PC-9 (cell line): ENCODE measurements around the gene ZMAT3. TPM values are rescaled to one million over a fixed set of nuclear protein-coding genes. Genes with fewer than 3 reads are reported as not detected.

ENCODE experiments used
- BruUV-seq: library from RNA; stranded (reverse); fragments of 400-500 nt; replicated peaks from 2 replicates; lab custom pipeline; 2021; lab: Mats Ljungman, UMichigan
- CTCF ChIA-PET: fragments of 300-600 bp; sonication (Branson Sonifier 250); formaldehyde crosslinking; loops from one replicate; lab custom pipeline; 2022; ENCODE audit warnings: antibody characterized with exemption; lab: Charles Lee
- POLR2A ChIA-PET: fragments of 300-600 bp; sonication (Branson Sonifier 250); formaldehyde crosslinking; loops from one replicate; lab custom pipeline; 2022; ENCODE audit warnings: antibody characterized with exemption; ENCODE audit not compliant: unreplicated experiment; lab: Charles Lee
- DNase-seq, 2 experiments: peaks; one replicate each; pipeline versions ENCODE4 v3.0.0 to v3.0.0-alpha.2; 2015 to 2022; ENCODE audit warnings: mixed read lengths in 1 of 2
- H2AFZ ChIP-seq: fragments of 200-600 bp; sonication (generic); 2 replicates; pipeline ENCODE4 v1.8.1; 2017; ENCODE audit warnings: antibody characterized with exemption
- H3F3A ChIP-seq: fragments of 200-600 bp; sonication (generic); 2 replicates; pipeline ENCODE4 v1.8.1; 2017; ENCODE audit warnings: antibody characterized with exemption, mild to moderate bottlenecking, low read depth; ENCODE audit not compliant: insufficient read depth
- H3K27ac ChIP-seq: fragments of 200-600 bp; sonication (generic); 2 replicates; pipeline ENCODE4 v1.6.1; 2016; ENCODE audit warnings: mixed run types
- H3K27me3 ChIP-seq: fragments of 200-600 bp; sonication (generic); 2 replicates; pipeline ENCODE4 v1.6.1; 2016; ENCODE audit warnings: low read depth, mixed run types; ENCODE audit not compliant: insufficient read depth
- H3K36me3 ChIP-seq: fragments of 200-600 bp; sonication (generic); 2 replicates; pipeline ENCODE4 v1.6.1; 2016; ENCODE audit warnings: low read depth, mixed run types
- H3K4me1 ChIP-seq: fragments of 200-600 bp; sonication (generic); replicated peaks from 2 replicates; pipeline ENCODE4 v1.6.1; 2016; ENCODE audit warnings: mixed run types; ENCODE audit not compliant: insufficient read depth
- H3K4me2 ChIP-seq: fragments of 200-600 bp; sonication (generic); 2 replicates; pipeline ENCODE4 v1.6.1; 2017; ENCODE audit warnings: mixed run types
- H3K4me3 ChIP-seq: fragments of 200-600 bp; sonication (generic); 2 replicates; pipeline ENCODE4 v1.6.1; 2016; ENCODE audit warnings: mixed run types
- H3K79me2 ChIP-seq: fragments of 200-600 bp; sonication (generic); 2 replicates; pipeline ENCODE4 v1.6.1; 2017; ENCODE audit warnings: low read depth, mixed run types
- H3K9me2 ChIP-seq: fragments of 200-600 bp; sonication (generic); 2 replicates; pipeline ENCODE4 v1.8.1; 2017; ENCODE audit warnings: mild to moderate bottlenecking; ENCODE audit not compliant: insufficient read depth
- H3K9me3 ChIP-seq: fragments of 200-600 bp; sonication (generic); 2 replicates; pipeline ENCODE4 v1.8.1; 2016; ENCODE audit warnings: low read depth; ENCODE audit not compliant: insufficient read depth
- H4K20me1 ChIP-seq: fragments of 200-600 bp; sonication (generic); 2 replicates; pipeline ENCODE4 v1.8.1; 2017; ENCODE audit not compliant: insufficient read depth
- EZH2 ChIP-seq: fragments of 200-600 bp; sonication (generic); IDR thresholded peaks from 2 replicates; pipeline ENCODE4 v1.8.0; 2017; ENCODE audit warnings: antibody characterized with exemption, low read depth
- intact Hi-C: fragments of 100-400 bp; cut with micrococcal nuclease; formaldehyde crosslinking; loops from one replicate; pipeline ENCODE4 v1.10.0; 2022; ENCODE audit not compliant: unreplicated experiment
- total RNA-seq: library from RNA; stranded (reverse); gene quantifications from 2 replicates; pipeline ENCODE4 v1.2.3, GENCODE V29; 2021
- TF ChIP-seq, protein P1 (sequence below): fragments of 200-600 bp; sonication (generic); conservative IDR thresholded peaks from 2 replicates; pipeline ENCODE4 v1.6.1; 2017; ENCODE audit warnings: mixed run types, antibody characterized with exemption, mild to moderate bottlenecking, moderate library complexity

Gene ZMAT3
- total RNA-seq, 1 experiment from 2014 or later, result 5.9 TPM

DNA sequence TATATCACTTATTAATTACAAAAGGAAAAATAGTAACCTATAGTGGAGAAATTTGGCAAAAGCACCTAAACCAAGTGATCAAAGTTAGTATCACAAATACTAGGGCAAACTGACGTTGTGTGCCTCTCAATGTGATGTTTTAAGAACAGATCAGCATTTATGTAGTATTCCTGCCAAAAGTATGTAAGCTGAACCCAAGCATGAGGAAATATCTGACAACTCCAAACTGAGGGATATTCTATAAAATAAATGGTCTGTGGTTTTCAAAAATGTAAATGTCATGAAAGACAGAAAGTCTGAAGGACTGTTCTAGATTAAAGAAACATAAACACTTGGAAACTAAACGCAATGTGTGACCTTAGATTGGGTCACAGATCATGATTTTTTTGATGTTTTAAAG is 42.3 kb upstream of the ZMAT3 start:
- intact Hi-C loops, result no loop called here
- ChIA-PET POLR2A (no interaction called here), CTCF (no interaction called here)

DNA sequence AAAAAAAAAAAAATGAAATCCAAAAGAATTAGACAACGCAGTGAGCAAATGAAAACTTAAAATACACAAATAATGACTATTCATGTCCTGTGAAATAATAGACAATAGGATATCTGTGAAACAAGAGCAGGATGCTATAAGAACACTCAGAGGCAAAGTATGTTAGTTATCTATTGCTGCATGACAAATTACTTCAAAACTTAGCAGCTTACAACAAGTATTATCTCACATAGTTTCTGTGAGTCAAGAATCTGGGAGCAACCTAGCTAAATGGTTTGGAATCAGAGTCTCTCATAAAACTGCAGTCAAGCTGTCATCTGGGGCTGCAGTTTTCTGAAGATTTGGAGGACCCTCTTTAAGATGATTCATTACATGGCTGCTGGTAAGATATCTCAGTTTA is 36.5 kb upstream of the ZMAT3 start:
- TF ChIP-seq EZH2, result no peak
- TF ChIP-seq, protein P1, sequence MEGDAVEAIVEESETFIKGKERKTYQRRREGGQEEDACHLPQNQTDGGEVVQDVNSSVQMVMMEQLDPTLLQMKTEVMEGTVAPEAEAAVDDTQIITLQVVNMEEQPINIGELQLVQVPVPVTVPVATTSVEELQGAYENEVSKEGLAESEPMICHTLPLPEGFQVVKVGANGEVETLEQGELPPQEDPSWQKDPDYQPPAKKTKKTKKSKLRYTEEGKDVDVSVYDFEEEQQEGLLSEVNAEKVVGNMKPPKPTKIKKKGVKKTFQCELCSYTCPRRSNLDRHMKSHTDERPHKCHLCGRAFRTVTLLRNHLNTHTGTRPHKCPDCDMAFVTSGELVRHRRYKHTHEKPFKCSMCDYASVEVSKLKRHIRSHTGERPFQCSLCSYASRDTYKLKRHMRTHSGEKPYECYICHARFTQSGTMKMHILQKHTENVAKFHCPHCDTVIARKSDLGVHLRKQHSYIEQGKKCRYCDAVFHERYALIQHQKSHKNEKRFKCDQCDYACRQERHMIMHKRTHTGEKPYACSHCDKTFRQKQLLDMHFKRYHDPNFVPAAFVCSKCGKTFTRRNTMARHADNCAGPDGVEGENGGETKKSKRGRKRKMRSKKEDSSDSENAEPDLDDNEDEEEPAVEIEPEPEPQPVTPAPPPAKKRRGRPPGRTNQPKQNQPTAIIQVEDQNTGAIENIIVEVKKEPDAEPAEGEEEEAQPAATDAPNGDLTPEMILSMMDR, result no peak
- no peaks in the 10 kb centered on the region for H3F3A ChIP-seq
- CTCF ChIA-PET, result no interaction called here
- no peaks in the 10 kb centered on the region for H3K36me3 ChIP-seq
- no peak for DNase-seq
- no peak overlapping the region for H3K4me2 ChIP-seq
- no peaks in the 10 kb centered on the region for H3K9me3 ChIP-seq
- no peaks in the 10 kb centered on the region for H4K20me1 ChIP-seq
- no peaks in the 10 kb centered on the region for H3K79me2 ChIP-seq
- no peak overlapping the region for H3K27ac ChIP-seq
- intact Hi-C loops, result no loop called here
- POLR2A ChIA-PET, result no interaction called here
- H2AFZ ChIP-seq, result no peak overlapping the region
- no peaks in the 10 kb centered on the region for H3K4me1 ChIP-seq
- BruUV-seq, result no TSS peak
- no peaks in the 10 kb centered on the region for H3K27me3 ChIP-seq
- H3K9me2 ChIP-seq, result no peaks in the 10 kb centered on the region
- H3K4me3 ChIP-seq, result no peak overlapping the region

More for the DNA sequence above, 42.3 kb upstream of the ZMAT3 start:
- Histone ChIP-seq H3K9me2 (no peaks in the 10 kb centered on the region), H3K4me3 (no peak overlapping the region), H3K27ac (no peak overlapping the region), H2AFZ (no peak overlapping the region), H3K4me1 (no peaks in the 10 kb centered on the region), H3F3A (no peaks in the 10 kb centered on the region), H3K27me3 (no peaks in the 10 kb centered on the region), H4K20me1 (no peaks in the 10 kb centered on the region), H3K36me3 (no peaks in the 10 kb centered on the region), H3K4me2 (no peak overlapping the region), H3K79me2 (no peaks in the 10 kb centered on the region), H3K9me3 (no peaks in the 10 kb centered on the region; the same call in 1 of the 2 replicates)
- DNase-seq, result no peak
- TF ChIP-seq, protein P1, result no peak
- TF ChIP-seq EZH2, result no peak
- BruUV-seq, result no TSS peak

DNA sequence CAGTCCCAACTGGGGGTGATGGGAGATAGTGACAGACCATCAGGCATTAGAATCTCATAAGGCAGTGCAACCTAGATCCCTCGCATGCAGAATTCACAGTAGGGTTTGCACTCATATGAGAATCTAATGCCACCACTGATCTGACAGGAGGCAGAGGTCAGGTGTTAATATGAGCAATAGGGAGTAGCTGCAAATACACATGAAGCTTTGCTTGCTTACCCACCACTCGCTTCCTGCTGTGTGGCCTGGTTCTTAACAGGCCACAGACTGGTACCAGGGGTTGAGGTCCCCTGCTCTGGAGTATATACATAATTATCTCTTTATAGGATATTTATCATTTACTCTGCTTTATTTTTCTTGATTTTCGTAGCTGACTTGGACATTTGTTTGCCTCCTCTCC is 36.0 kb upstream of the ZMAT3 start:
- H3K4me1 ChIP-seq, result no peaks in the 10 kb centered on the region
- no peak overlapping the region for H2AFZ ChIP-seq
- H3K36me3 ChIP-seq, result no peaks in the 10 kb centered on the region
- BruUV-seq, result no TSS peak
- H3K9me2 ChIP-seq, result no peaks in the 10 kb centered on the region
- H3K79me2 ChIP-seq, result no peaks in the 10 kb centered on the region
- ChIA-PET CTCF (no interaction called here), POLR2A (no interaction called here)
- no peaks in the 10 kb centered on the region for H3K27me3 ChIP-seq
- intact Hi-C loops, result no loop called here
- no peaks in the 10 kb centered on the region for H3K9me3 ChIP-seq
- H3F3A ChIP-seq, result no peaks in the 10 kb centered on the region
- H3K4me2 ChIP-seq, result no peak overlapping the region
- H3K27ac ChIP-seq, result no peak overlapping the region
- H4K20me1 ChIP-seq, result no peaks in the 10 kb centered on the region
- H3K4me3 ChIP-seq, result no peak overlapping the region
- DNase-seq, result no peak
- TF ChIP-seq EZH2, result no peak
- TF ChIP-seq, protein P1, result no peak
